ENCODE data around the gene GLTPD2.

The GLTPD2 gene

DNA sequence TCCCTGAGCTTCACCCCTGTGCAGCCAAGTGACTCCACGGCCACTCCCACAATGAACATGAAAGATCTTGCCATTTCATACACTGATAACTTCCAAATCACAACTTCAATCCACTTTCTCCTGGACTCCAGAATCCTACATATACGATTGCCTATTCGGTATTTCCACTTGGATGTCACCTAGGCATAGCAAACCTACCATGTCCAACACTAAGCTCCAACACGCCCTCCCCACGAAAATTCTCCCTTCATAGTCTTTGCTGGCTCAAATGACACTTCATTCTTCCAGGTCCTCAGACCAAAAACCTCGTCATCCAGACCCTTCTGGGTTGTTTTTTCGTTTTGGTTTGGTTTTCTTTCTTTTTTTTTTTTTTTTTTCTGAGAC lies 1.9 kb downstream of the GLTPD2 start:
- peak overlapping the region; percentile 57 for H3K4me3 ChIP-seq (ENCODE audit: low read depth, low read length)
- H3K36me3 ChIP-seq (replicated peaks): no peaks in the 10 kb centered on the region
- TF ChIP-seq, protein P1, sequence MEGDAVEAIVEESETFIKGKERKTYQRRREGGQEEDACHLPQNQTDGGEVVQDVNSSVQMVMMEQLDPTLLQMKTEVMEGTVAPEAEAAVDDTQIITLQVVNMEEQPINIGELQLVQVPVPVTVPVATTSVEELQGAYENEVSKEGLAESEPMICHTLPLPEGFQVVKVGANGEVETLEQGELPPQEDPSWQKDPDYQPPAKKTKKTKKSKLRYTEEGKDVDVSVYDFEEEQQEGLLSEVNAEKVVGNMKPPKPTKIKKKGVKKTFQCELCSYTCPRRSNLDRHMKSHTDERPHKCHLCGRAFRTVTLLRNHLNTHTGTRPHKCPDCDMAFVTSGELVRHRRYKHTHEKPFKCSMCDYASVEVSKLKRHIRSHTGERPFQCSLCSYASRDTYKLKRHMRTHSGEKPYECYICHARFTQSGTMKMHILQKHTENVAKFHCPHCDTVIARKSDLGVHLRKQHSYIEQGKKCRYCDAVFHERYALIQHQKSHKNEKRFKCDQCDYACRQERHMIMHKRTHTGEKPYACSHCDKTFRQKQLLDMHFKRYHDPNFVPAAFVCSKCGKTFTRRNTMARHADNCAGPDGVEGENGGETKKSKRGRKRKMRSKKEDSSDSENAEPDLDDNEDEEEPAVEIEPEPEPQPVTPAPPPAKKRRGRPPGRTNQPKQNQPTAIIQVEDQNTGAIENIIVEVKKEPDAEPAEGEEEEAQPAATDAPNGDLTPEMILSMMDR (IDR thresholded peaks at IDR 0.05; ENCODE audit: low read depth, low read length, missing control alignments): no peak
- no peaks in the 10 kb centered on the region for H3K27me3 ChIP-seq (replicated peaks)
- no peak for DNase-seq
- H3K27ac ChIP-seq: no peak overlapping the region
- in situ Hi-C loops (cut with HindIII; ENCODE audit: low pct_ligation_motif_present, low sequenced_read_pairs): no loop called here

GRCh38 chr17:4795168-4795567 lies 6.4 kb downstream of the GLTPD2 start:
- Histone ChIP-seq H3K27ac (no peak overlapping the region), H3K4me3 (ENCODE audit: low read depth, low read length) (no peak overlapping the region), H3K36me3 (replicated peaks) (peaks cover 12% of the 10 kb centered on the region), H3K27me3 (replicated peaks) (no peaks in the 10 kb centered on the region)
- TF ChIP-seq, protein P1 (IDR thresholded peaks at IDR 0.05; ENCODE audit: low read depth, low read length, missing control alignments): no peak
- DNase-seq: no peak
- in situ Hi-C loops (cut with HindIII; ENCODE audit: low pct_ligation_motif_present, low sequenced_read_pairs): no loop called here

- Histone ChIP-seq H3K27me3 (replicated peaks) (no peaks in the 10 kb centered on the region), H3K27ac (peak overlapping the region; percentile 85), H3K4me3 (ENCODE audit: low read depth, low read length) (peak overlapping the region; percentile 100), H3K36me3 (replicated peaks) (peaks cover 12% of the 10 kb centered on the region)
- in situ Hi-C loops (cut with HindIII; ENCODE audit: low pct_ligation_motif_present, low sequenced_read_pairs): no loop called here
- TF ChIP-seq, protein P1 (IDR thresholded peaks at IDR 0.05; ENCODE audit: low read depth, low read length, missing control alignments): no peak
- DNase-seq: peak; percentile 39
Observed at GRCh38 chr17:4796552-4796920, 7.8 kb downstream of the GLTPD2 start.

DNA sequence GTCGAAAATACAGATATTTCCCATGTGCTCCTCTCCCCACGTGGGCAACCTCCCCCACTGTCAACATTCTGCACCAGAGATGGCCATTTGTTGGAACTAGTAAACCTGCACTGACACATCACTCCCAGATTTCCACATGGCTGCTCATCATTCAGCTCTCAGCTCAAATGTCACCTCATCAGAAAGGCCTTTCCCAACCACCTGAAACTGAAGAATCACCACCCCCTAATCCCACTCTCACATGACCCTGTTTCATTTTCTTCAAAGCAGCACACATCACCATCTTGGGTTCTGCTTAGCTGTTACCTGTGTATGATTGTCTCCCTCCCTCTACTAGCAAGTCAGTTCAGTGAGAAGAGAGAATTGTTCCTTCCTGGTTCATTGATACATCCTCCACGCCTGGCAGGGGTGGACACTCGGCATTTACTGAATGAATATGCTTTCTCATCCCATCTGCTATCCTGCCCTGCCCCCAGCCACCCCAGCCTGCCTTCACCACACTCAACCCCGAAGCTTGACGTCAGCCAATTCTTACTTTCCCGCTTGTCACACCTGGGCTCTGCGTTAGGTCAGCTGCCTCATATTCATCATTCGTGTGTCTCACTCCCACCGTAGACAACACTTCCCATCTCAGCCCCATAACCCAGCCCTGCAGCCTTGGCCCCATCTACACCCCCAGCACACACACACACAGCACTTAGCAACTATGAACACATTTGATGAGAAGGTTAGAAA lies 11.9 kb downstream of the GLTPD2 start:
- Histone ChIP-seq H3K36me3 (replicated peaks) (peaks cover 12% of the 10 kb centered on the region), H3K4me3 (ENCODE audit: low read depth, low read length) (no peak overlapping the region), H3K27ac (no peak overlapping the region), H3K27me3 (replicated peaks) (no peaks in the 10 kb centered on the region)
- TF ChIP-seq, protein P1 (IDR thresholded peaks at IDR 0.05; ENCODE audit: low read depth, low read length, missing control alignments): no peak
- in situ Hi-C loops (cut with HindIII; ENCODE audit: low pct_ligation_motif_present, low sequenced_read_pairs): no loop called here
- no peak for DNase-seq

GRCh38 chr17:4802228-4802627 lies 13.5 kb downstream of the GLTPD2 start, which contains the start of gene C17orf114:
TSS of gene C17orf114 (minus strand) at chr17:4802328.
- H3K36me3 ChIP-seq (replicated peaks): peaks cover 12% of the 10 kb centered on the region
- no peak for DNase-seq
- in situ Hi-C loops (cut with HindIII; ENCODE audit: low pct_ligation_motif_present, low sequenced_read_pairs): no loop called here
- no peak within 1 kb of the TSS for H3K27ac ChIP-seq
- H3K4me3 ChIP-seq (ENCODE audit: low read depth, low read length): no peak within 1 kb of the TSS
- H3K27me3 ChIP-seq (replicated peaks): no peaks in the 10 kb centered on the region
- TF ChIP-seq, protein P1 (IDR thresholded peaks at IDR 0.05; ENCODE audit: low read depth, low read length, missing control alignments): no peak

GRCh38 chr17:4806456-4806776 lies 17.7 kb downstream of the GLTPD2 start:
- H3K36me3 ChIP-seq (replicated peaks): peaks cover under 1% of the 10 kb centered on the region
- TF ChIP-seq, protein P1 (IDR thresholded peaks at IDR 0.05; ENCODE audit: low read depth, low read length, missing control alignments): no peak
- in situ Hi-C loops (cut with HindIII; ENCODE audit: low pct_ligation_motif_present, low sequenced_read_pairs): no loop called here
- DNase-seq: no peak
- no peaks in the 10 kb centered on the region for H3K27me3 ChIP-seq (replicated peaks)
- peak overlapping the region; percentile 73 for H3K4me3 ChIP-seq (ENCODE audit: low read depth, low read length)
- H3K27ac ChIP-seq: no peak overlapping the region

Measured in brain microvascular endothelial cell (primary cell).